Smooth muscle cell (in vitro differentiated cells): ENCODE measurements around the gene SHBG. TPM values are rescaled to one million over a fixed set of nuclear protein-coding genes. Genes with fewer than 3 reads are reported as not detected.

Source experiments
- DNase-seq: peaks from one replicate; lab custom pipeline; 2025; ENCODE audit not compliant: unreplicated experiment; lab: John Stamatoyannopoulos, UW
- H2AFZ ChIP-seq: fragments of 200-600 bp; sonication (generic); 2 replicates; pipeline ENCODE4 v1.6.0; 2016; ENCODE audit warnings: antibody characterized with exemption, low read depth, mild to moderate bottlenecking
- H3F3A ChIP-seq: fragments of 200-600 bp; sonication (generic); 2 replicates; pipeline ENCODE4 v1.6.0; 2017; ENCODE audit warnings: antibody characterized with exemption, low read depth
- H3K27ac ChIP-seq: fragments of 200-600 bp; sonication (generic); 2 replicates; pipeline ENCODE4 v1.5.1; 2016; ENCODE audit warnings: low read depth, mild to moderate bottlenecking
- H3K27me3 ChIP-seq: fragments of 200-600 bp; sonication (generic); 2 replicates; pipeline ENCODE4 v1.6.1; 2016; ENCODE audit warnings: low read depth, mild to moderate bottlenecking
- H3K36me3 ChIP-seq: fragments of 200-600 bp; sonication (generic); 2 replicates; pipeline ENCODE4 v1.5.1; 2016; ENCODE audit warnings: low read depth
- H3K4me1 ChIP-seq: fragments of 200-600 bp; sonication (generic); 2 replicates; pipeline ENCODE4 v1.5.1; 2016; ENCODE audit warnings: low read depth
- H3K4me2 ChIP-seq: fragments of 200-600 bp; sonication (generic); 2 replicates; pipeline ENCODE4 v1.6.0; 2016; ENCODE audit warnings: mild to moderate bottlenecking
- H3K4me3 ChIP-seq: fragments of 200-600 bp; sonication (generic); 2 replicates; pipeline ENCODE4 v1.5.1; 2016; ENCODE audit warnings: mild to moderate bottlenecking
- H3K79me2 ChIP-seq: fragments of 200-600 bp; sonication (generic); 2 replicates; pipeline ENCODE4 v1.6.0; 2016; ENCODE audit warnings: low read depth, mild to moderate bottlenecking
- H3K9ac ChIP-seq: fragments of 200-600 bp; sonication (generic); 2 replicates; pipeline ENCODE4 v1.6.0; 2016; ENCODE audit warnings: low read depth
- H3K9me3 ChIP-seq: fragments of 200-600 bp; sonication (generic); replicated peaks from 2 replicates; pipeline ENCODE4 v1.5.1; 2016; ENCODE audit warnings: low read depth
- H4K20me1 ChIP-seq: fragments of 200-600 bp; sonication (generic); 2 replicates; pipeline ENCODE4 v1.6.0; 2016; ENCODE audit warnings: low read depth
- WGBS: methylation state at CpG from one replicate; pipeline ENCODE4 v1.1.7; 2016; ENCODE audit warnings: low lambda C conversion rate; 5-methylcytosine and 5-hydroxymethylcytosine counted together
- polyA plus RNA-seq: library from polyadenylated mRNA; unstranded; fragments of >200 nt; fragmentation: Nextera tagmentation; extraction: Ambion mirVana; gene quantifications from 2 replicates; pipeline ENCODE4 v1.2.1, GENCODE V29; 2016
- total RNA-seq: library from RNA; depleted of rRNA; stranded (reverse); fragments of >200 nt; gene quantifications from 2 replicates; pipeline ENCODE4 v1.2.3, GENCODE V29; 2014
- TF ChIP-seq, protein P1 (sequence below): fragments of 200-600 bp; sonication (generic); IDR thresholded peaks from 2 replicates; pipeline ENCODE4 v1.5.1; 2017; ENCODE audit warnings: borderline replicate concordance, mild to moderate bottlenecking, antibody characterized with exemption; ENCODE audit not compliant: insufficient read depth, poor library complexity, severe bottlenecking

Gene SHBG
- total and polyA plus RNA-seq, 2 experiments from 2014 or later = 0.88 TPM; not detected in 1

DNA sequence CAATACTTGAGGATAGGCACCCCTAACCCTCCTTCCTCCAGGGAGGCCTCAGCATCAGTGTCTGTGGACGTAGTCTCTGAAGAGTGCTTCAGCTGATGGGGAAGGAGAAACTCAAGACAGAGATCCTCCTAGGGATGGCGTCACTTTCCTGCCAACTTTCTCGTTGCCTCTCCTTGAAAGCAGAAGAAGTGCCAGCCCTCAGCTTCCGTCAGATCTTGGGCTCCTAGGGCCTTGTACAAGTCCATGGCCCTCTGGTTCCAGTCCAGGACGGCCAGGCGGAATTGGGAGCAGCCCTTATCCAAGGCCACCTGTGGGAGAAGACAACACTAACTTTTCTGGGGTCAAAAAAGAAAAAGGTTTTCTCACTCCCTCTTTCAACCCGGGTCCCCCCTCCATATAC is 3.6 kb upstream of the SHBG start:
- no peaks in the 10 kb centered on the region for H3K4me1 ChIP-seq
- no peak overlapping the region for H3K27ac ChIP-seq
- H4K20me1 ChIP-seq = no peaks in the 10 kb centered on the region
- H3K36me3 ChIP-seq = no peaks in the 10 kb centered on the region
- peak overlapping the region; percentile 87 for H3K4me3 ChIP-seq
- no peak overlapping the region for H2AFZ ChIP-seq
- DNase-seq = no peak
- H3K27me3 ChIP-seq = no peaks in the 10 kb centered on the region
- H3K9me3 ChIP-seq = no peaks in the 10 kb centered on the region
- 96% methylated on average over 7 of the region's 7 CpGs for WGBS
- peaks cover 8% of the 10 kb centered on the region for H3K79me2 ChIP-seq
- TF ChIP-seq, protein P1, sequence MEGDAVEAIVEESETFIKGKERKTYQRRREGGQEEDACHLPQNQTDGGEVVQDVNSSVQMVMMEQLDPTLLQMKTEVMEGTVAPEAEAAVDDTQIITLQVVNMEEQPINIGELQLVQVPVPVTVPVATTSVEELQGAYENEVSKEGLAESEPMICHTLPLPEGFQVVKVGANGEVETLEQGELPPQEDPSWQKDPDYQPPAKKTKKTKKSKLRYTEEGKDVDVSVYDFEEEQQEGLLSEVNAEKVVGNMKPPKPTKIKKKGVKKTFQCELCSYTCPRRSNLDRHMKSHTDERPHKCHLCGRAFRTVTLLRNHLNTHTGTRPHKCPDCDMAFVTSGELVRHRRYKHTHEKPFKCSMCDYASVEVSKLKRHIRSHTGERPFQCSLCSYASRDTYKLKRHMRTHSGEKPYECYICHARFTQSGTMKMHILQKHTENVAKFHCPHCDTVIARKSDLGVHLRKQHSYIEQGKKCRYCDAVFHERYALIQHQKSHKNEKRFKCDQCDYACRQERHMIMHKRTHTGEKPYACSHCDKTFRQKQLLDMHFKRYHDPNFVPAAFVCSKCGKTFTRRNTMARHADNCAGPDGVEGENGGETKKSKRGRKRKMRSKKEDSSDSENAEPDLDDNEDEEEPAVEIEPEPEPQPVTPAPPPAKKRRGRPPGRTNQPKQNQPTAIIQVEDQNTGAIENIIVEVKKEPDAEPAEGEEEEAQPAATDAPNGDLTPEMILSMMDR = no peak
- no peak overlapping the region for H3K9ac ChIP-seq
- no peaks in the 10 kb centered on the region for H3F3A ChIP-seq
- H3K4me2 ChIP-seq = peak overlapping the region; percentile 87

DNA sequence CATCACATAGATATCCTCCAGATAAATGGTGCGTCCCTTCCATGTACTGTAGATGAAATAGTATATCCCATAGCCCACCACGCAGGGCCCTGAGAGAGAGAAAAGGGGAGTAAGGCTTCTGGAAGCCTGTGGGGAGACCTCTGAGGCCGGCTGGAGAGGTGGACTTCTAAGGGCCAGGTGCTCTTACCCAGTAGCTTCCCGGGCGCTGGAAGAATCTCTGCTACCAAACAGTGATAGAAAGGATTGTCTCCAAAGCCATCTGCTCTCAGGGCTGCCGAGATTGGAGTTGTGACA is 3.0 kb upstream of the SHBG start:
- peak overlapping the region; percentile 82 for H2AFZ ChIP-seq
- H3K27ac ChIP-seq = peak overlapping the region; percentile 93

DNA sequence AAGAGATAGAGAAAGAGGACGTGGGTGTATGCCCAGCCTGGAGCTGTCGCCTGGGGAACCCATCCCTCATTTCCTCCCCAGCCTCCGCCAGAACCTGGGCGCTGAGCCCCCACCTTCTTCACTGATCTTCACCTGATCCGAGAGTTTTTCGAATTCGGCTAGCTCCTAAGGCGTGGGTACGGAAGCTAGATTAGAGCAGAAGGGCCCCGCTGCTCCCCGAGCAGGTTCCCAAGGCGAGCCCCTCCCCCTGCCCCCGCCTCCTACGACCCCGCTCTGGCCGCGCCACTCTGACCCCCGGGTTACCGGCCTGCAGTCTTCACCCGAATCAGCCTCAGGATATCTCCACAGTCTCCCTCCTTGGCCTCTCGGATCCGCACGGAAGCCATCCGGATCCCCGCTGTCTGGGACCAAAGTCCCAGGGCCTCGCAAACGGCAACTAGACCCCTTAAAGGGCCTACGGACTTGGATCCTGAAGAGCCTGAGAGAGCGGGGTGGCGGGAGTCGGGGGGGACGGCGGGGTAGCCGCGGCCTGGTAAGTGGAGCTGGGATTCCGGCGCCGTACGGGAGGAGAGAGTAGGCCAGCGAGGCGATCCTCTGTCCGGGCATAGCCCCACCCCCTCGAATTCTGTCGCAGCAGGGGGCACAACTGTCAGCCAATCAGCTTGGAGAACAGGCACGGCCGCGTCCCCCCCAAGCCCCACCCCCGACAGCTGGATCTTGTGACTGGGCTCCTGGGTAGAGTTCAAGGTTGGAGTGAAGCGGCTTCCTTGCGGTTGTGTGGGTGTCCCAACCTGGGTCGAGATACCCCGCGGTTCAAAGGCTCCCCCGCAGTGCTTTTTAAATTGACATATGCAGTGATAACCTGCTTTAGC is 2.4 kb upstream of the SHBG start, which contains the start of gene SAT2:
Gene SAT2 (minus strand): TSS at position 572 of the 872 bp plus-strand sequence. CDS start 186 bp downstream, at position 386.
- H3K4me1 ChIP-seq = no peaks in the 10 kb centered on the region
- peak within 1 kb of the TSS; percentile 82 for H2AFZ ChIP-seq
- no peaks in the 10 kb centered on the region for H3K9me3 ChIP-seq
- peak within 1 kb of the TSS; percentile 87 for H3K4me2 ChIP-seq
- WGBS = 2% methylated on average over 52 of the region's 54 CpGs
- H3K36me3 ChIP-seq = no peaks in the 10 kb centered on the region
- peaks cover 8% of the 10 kb centered on the region for H3K79me2 ChIP-seq
- no peaks in the 10 kb centered on the region for H3F3A ChIP-seq
- peak; percentile 87 for DNase-seq
- no peaks in the 10 kb centered on the region for H3K27me3 ChIP-seq
- TF ChIP-seq, protein P1 = no peak
- no peaks in the 10 kb centered on the region for H4K20me1 ChIP-seq
- H3K4me3 ChIP-seq = peak within 1 kb of the TSS; percentile 87
- peak within 1 kb of the TSS; percentile 93 for H3K27ac ChIP-seq
- H3K9ac ChIP-seq = peak within 1 kb of the TSS; percentile 97

More for the DNA sequence above, 3.0 kb upstream of the SHBG start:
- Histone ChIP-seq H3K79me2 (peaks cover 8% of the 10 kb centered on the region), H3K4me3 (peak overlapping the region; percentile 87), H4K20me1 (no peaks in the 10 kb centered on the region), H3K27me3 (no peaks in the 10 kb centered on the region), H3K4me2 (peak overlapping the region; percentile 87), H3K4me1 (no peaks in the 10 kb centered on the region), H3K9ac (peak overlapping the region; percentile 97), H3K9me3 (no peaks in the 10 kb centered on the region), H3K36me3 (no peaks in the 10 kb centered on the region), H3F3A (no peaks in the 10 kb centered on the region)
- TF ChIP-seq, protein P1 = no peak
- WGBS = 21% methylated on average over 6 of the region's 6 CpGs
- no peak for DNase-seq
